ENCODE measurements around the gene MOGAT3. TPM values are rescaled to one million over a fixed set of nuclear protein-coding genes. Genes with fewer than 3 reads are reported as not detected.
"Not testable (repeated sequence)": the region's sequence is repeated elsewhere in the genome, so short reads cannot be mapped to it uniquely, and the experiment has no call there.

The MOGAT3 gene
- total RNA-seq, 4 donors from 2014 or later, result 91.4 to 195 (median 123) TPM; not detected in 1

DNA sequence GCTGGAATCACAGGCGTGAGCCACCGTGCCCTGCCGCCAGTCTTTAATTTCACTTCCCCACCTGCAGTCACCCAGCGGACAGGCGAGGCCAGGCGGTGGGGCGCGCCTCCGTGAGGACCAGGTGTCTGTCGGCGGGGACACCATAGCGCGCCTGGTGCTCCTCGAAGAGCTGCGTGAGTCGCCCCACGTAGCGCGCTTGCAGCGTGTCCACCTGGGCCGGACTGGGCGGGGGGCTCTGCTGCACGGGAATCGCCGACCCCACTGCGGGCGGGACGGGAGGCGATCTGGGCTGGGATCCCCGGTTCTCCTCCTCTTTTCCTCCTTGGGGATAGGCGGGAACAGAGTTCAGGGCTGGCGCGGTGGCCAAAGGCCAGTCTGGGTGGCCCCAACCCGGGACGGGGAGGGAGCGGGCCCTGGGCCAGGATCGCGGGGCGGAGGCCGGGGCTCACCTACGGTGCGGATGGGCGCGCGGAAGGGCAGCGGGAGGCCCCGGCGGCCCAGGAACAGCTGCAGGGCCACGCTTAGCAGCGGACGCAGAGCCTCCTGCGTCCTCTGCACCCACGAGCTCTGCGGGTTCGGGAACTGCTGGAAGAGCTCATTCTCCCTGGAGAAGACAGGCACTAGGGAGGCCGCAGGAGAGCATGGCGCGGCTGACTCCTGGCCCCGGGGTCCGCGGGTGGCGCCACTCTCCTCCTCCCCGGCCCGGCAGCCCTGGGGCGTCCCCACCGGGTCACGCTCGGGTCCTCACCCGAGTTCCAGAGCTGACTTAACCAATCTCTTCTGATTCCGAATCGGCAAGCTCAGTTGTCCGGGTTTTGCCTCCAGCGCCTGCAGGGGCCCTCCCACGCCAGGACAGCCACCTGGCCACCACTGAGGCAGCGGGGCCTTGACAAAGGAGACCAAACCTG, 1.1 kb upstream of the MOGAT3 start:
- Histone ChIP-seq H3K27ac (peak overlapping the region in 3 of 4 donors; percentile 75 to 94 (median 94)), H3K27me3 (no peaks in the 10 kb centered on the region), H3K4me3 (peak overlapping the region in 3 of 4 donors; percentile 20 to 61 (median 54)), H3K9me3 (no peaks in the 10 kb centered on the region), H3K4me1 (peaks cover 0 to 11% (median 4%) of the 10 kb centered on the region in 4 donors), H3K36me3 (peaks cover 0 to 19% (median 0%) of the 10 kb centered on the region in 3 donors)
- TF ChIP-seq, protein P1, sequence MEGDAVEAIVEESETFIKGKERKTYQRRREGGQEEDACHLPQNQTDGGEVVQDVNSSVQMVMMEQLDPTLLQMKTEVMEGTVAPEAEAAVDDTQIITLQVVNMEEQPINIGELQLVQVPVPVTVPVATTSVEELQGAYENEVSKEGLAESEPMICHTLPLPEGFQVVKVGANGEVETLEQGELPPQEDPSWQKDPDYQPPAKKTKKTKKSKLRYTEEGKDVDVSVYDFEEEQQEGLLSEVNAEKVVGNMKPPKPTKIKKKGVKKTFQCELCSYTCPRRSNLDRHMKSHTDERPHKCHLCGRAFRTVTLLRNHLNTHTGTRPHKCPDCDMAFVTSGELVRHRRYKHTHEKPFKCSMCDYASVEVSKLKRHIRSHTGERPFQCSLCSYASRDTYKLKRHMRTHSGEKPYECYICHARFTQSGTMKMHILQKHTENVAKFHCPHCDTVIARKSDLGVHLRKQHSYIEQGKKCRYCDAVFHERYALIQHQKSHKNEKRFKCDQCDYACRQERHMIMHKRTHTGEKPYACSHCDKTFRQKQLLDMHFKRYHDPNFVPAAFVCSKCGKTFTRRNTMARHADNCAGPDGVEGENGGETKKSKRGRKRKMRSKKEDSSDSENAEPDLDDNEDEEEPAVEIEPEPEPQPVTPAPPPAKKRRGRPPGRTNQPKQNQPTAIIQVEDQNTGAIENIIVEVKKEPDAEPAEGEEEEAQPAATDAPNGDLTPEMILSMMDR (IDR thresholded peaks at IDR 0.05), result peak in 2 of 6 experiments; percentile 14 to 28
- TF ChIP-seq POLR2A (IDR thresholded peaks at IDR 0.05), result peak; percentile 69 to 87
- DNase-seq, result peak in 2 of 3 donors; percentile 83 to 93

DNA sequence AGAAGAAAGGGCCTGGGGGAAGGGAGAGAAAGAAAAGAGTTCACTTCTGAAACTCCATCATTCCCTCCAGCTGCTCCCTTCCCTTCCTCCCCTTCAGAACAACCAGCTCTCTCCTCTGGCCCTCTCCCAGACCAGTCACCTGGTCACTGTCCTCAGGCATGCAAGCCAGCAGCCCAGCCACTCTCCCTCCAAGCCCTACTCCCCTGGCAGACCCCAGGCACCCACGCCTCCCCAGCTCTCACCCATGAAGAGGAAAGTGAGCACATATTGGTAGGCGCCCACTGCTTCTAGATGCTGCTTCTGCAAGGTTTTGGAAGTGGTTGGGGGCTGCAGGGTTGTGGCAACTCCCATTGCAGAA, 353 bp downstream of the MOGAT3 start:
- Histone ChIP-seq H3K9me3 (no peaks in the 10 kb centered on the region), H3K27me3 (no peaks in the 10 kb centered on the region), H3K4me3 (peak overlapping the region in 3 of 4 donors; percentile 16 to 61 (median 54)), H3K36me3 (peaks cover 0 to 6% (median 0%) of the 10 kb centered on the region in 3 donors), H3K4me1 (peaks cover 0 to 11% (median 4%) of the 10 kb centered on the region in 4 donors), H3K27ac (peak overlapping the region in 3 of 4 donors; percentile 75 to 94 (median 89))
- peak in 1 of 3 donors; percentile 59 for DNase-seq
- TF ChIP-seq, protein P1 (IDR thresholded peaks at IDR 0.05), result no peak
- no peak for TF ChIP-seq POLR2A (IDR thresholded peaks at IDR 0.05)

DNA sequence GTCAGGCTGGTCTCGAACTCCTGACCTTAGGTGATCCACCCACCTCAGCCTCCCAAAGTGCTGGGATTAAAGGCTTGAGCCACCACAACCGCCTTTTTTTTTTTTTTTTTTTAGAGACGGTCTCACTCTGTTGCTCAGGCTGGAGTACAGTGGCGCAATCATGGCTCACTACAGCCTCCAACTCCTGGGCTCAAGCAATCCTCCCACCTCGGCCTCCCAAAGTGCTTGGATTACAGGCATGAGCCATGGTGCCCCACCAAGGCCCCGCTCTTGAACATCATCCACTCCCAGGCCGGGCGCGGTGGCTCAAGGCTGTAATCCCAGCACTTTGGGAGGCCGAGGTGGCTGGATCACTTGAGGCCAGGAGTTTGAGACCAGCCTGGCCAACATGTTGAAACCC, 1.3 kb downstream of the MOGAT3 start:
- H3K36me3 ChIP-seq, DNase-seq, H3K9me3 ChIP-seq, H3K27ac ChIP-seq, H3K27me3 ChIP-seq: not testable (repeated sequence)
- H3K4me3 ChIP-seq, result peak overlapping the region in 2 of 4 donors; percentile 54 to 61
- H3K4me1 ChIP-seq, result peaks cover 0 to 11% (median 4%) of the 10 kb centered on the region in 4 donors

DNA sequence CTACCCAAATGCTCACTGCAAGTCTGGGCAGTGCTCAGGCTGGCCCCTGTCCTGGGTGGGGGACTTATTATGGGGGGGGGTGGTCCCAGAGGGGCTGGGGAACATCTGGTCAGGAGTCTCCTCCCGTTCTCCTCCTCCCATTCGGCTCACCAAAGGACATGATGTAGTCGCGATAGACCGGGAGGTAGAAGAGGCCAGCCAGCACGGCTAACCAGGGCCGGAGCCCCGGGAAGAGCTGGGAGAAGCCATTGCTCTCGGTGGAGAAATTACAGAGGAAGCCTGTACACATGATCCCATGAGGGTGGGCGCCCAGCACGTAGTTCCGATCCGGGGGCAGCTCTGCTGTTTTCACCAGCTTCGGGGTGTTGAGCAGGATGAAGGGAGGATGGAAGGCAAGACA, 2.4 kb downstream of the MOGAT3 start:
- DNase-seq, result no peak
- no peak for TF ChIP-seq POLR2A (IDR thresholded peaks at IDR 0.05)
- TF ChIP-seq, protein P1 (IDR thresholded peaks at IDR 0.05), result no peak
- peaks cover 0 to 11% (median 4%) of the 10 kb centered on the region in 4 donors for H3K4me1 ChIP-seq
- no peaks in the 10 kb centered on the region for H3K9me3 ChIP-seq
- peaks cover 0 to 6% (median 0%) of the 10 kb centered on the region in 3 donors for H3K36me3 ChIP-seq
- H3K4me3 ChIP-seq, result no peak overlapping the region
- H3K27me3 ChIP-seq, result no peaks in the 10 kb centered on the region
- H3K27ac ChIP-seq, result no peak overlapping the region

DNA sequence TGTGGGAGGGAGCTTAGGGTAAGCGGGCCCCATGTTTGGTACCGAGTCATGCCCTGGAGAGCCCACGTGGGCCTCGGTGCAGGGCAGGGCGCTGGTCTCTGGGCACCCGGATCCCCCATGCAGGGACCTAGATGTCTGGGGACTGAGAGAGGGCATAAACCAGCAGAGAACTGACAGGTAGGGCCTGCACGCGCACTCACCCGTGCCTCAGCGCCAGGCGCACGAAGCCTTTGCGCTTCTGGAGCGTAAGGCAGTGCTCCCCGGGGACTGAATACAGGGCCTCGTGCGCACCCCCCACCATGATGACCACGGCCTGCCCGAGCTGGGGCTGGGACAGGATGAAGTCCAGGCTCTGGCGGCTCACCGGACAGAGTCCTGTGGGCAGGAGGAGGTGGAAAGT, 2.8 kb downstream of the MOGAT3 start:
- H3K4me3 ChIP-seq, result no peak overlapping the region
- H3K4me1 ChIP-seq, result peaks cover 0 to 11% (median 4%) of the 10 kb centered on the region in 4 donors
- no peak for TF ChIP-seq POLR2A (IDR thresholded peaks at IDR 0.05)
- TF ChIP-seq, protein P1 (IDR thresholded peaks at IDR 0.05), result no peak
- no peak overlapping the region for H3K27ac ChIP-seq
- no peak for DNase-seq
- H3K36me3 ChIP-seq, result peaks cover 0 to 6% (median 0%) of the 10 kb centered on the region in 3 donors
- H3K9me3 ChIP-seq, result no peaks in the 10 kb centered on the region
- no peaks in the 10 kb centered on the region for H3K27me3 ChIP-seq

DNA sequence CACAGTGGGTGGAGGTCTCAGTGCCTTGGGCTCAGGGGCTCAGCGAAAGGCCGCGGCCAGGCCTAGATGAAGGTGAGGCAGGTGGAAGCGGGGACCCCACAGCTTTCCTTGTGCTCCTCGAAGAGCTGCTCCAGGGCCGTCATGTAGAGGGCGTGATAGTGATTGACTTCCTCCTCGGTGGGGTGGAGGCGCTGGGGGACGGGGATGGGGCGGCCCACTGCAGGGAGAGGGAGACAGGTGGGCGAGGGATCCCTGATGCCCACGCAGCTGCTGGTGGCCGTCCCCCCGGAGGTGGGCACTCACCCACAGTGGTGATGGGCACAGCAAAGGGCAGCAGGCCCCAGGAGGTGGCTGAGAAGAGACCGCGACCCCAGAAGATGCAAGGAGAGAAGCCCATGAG, 5.0 kb downstream of the MOGAT3 start:
- DNase-seq, result no peak
- Histone ChIP-seq H3K4me3 (no peak overlapping the region), H3K36me3 (peaks cover 0 to 6% (median 0%) of the 10 kb centered on the region in 3 donors), H3K9me3 (no peaks in the 10 kb centered on the region), H3K4me1 (peaks cover 0 to 4% (median 0%) of the 10 kb centered on the region in 4 donors), H3K27ac (no peak overlapping the region), H3K27me3 (no peaks in the 10 kb centered on the region)
- TF ChIP-seq, protein P1 (IDR thresholded peaks at IDR 0.05), result no peak
- no peak for TF ChIP-seq POLR2A (IDR thresholded peaks at IDR 0.05)
